DOHH2 (cell line): ENCODE measurements around the gene SGPP1.
"Not testable (repeated sequence)": the region's sequence is repeated elsewhere in the genome, so short reads cannot be mapped to it uniquely, and the experiment has no call there.

Experiments
- EZH2phosphoT487 ChIP-seq: fragments of 200-600 bp; sonication (generic); IDR thresholded peaks from 2 replicates; pipeline ENCODE4 v1.6.1; 2017; ENCODE audit warnings: borderline replicate concordance, mild to moderate bottlenecking, antibody characterized with exemption, low read length, moderate library complexity, mixed read lengths
- TF ChIP-seq, protein P1 (sequence below): fragments of 200-600 bp; sonication (generic); IDR thresholded peaks from one replicate; pipeline ENCODE4 v1.5.1; 2014; ENCODE audit warnings: antibody characterized with exemption, mild to moderate bottlenecking, low read depth, low read length; ENCODE audit not compliant: poor library complexity, severe bottlenecking

DNA sequence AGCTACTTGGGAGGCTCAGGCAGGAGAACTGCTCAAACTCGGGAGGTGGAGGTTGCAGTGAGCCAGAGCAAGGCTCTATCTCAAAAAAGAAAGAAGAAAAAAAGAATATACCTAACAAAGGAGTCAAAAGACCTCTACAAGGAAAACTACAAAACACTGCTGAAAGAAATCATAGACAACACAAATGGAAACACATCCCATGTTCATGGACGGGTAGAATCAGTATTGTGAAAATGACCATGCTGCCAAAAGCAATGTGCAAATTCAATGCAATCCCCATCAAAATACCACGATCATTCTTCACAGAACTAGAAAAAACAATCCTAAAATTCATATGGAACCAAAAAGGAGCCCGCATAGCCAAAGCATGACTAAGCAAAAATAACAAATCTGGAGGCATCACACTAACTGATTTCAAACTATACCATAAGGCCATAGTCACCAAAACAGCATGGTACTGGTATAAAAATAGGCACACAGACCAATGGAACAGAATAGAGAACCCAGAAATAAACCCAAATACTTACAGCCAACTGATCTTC, 91.7 kb downstream of the SGPP1 start:
- TF ChIP-seq, protein P1, sequence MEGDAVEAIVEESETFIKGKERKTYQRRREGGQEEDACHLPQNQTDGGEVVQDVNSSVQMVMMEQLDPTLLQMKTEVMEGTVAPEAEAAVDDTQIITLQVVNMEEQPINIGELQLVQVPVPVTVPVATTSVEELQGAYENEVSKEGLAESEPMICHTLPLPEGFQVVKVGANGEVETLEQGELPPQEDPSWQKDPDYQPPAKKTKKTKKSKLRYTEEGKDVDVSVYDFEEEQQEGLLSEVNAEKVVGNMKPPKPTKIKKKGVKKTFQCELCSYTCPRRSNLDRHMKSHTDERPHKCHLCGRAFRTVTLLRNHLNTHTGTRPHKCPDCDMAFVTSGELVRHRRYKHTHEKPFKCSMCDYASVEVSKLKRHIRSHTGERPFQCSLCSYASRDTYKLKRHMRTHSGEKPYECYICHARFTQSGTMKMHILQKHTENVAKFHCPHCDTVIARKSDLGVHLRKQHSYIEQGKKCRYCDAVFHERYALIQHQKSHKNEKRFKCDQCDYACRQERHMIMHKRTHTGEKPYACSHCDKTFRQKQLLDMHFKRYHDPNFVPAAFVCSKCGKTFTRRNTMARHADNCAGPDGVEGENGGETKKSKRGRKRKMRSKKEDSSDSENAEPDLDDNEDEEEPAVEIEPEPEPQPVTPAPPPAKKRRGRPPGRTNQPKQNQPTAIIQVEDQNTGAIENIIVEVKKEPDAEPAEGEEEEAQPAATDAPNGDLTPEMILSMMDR = not testable (repeated sequence)
- not testable (repeated sequence) for TF ChIP-seq EZH2phosphoT487
